ENCODE measurements around the gene KRTAP13-3.

Gene KRTAP13-3

GRCh38 chr21:30425826-30426225 lies at the start of gene KRTAP13-3:
TSS of gene KRTAP13-3 (minus strand) at chr21:30425926. CDS start at chr21:30425912, 14 bp downstream.
- DNase-seq, result no peak

GRCh38 chr21:30468900-30469714 lies 43.4 kb upstream of the KRTAP13-3 start:
- DNase-seq, result no peak

GRCh38 chr21:30463713-30464112 lies 38.0 kb upstream of the KRTAP13-3 start:
- no peak for DNase-seq

- DNase-seq, result no peak
These were observed 22.8 kb upstream of the KRTAP13-3 start for GRCh38 chr21:30448514-30448913.

- DNase-seq, result no peak
These were observed 21.3 kb upstream of the KRTAP13-3 start for GRCh38 chr21:30447056-30447455.

GRCh38 chr21:30444204-30444603 lies 18.5 kb upstream of the KRTAP13-3 start:
- no peak for DNase-seq

GRCh38 chr21:30443226-30443625 lies 17.5 kb upstream of the KRTAP13-3 start:
- DNase-seq, result no peak

GRCh38 chr21:30439975-30440374 lies 14.2 kb upstream of the KRTAP13-3 start, which contains the start of gene KRTAP15-1:
TSS of gene KRTAP15-1 (plus strand) at chr21:30440275. CDS start at chr21:30440328, 53 bp downstream.
- DNase-seq, result no peak

- no peak for DNase-seq
These were observed 11.4 kb upstream of the KRTAP13-3 start for GRCh38 chr21:30437010-30437565.

GRCh38 chr21:30434033-30434631 lies 8.4 kb upstream of the KRTAP13-3 start:
- DNase-seq, result no peak

GRCh38 chr21:30430170-30430655 lies 4.5 kb upstream of the KRTAP13-3 start, which contains the start of gene KRTAP13-4:
TSS of gene KRTAP13-4 (plus strand) at chr21:30430220. CDS start at chr21:30430276, 56 bp downstream.
- DNase-seq, result no peak

GRCh38 chr21:30426731-30427130 lies 1.0 kb upstream of the KRTAP13-3 start:
- DNase-seq, result no peak

- no peak for DNase-seq
These were observed 9.7 kb downstream of the KRTAP13-3 start for GRCh38 chr21:30415993-30416392.

GRCh38 chr21:30408782-30409494 lies 16.8 kb downstream of the KRTAP13-3 start:
- DNase-seq, result no peak

- no peak for DNase-seq
These were observed 30.0 kb downstream of the KRTAP13-3 start, which contains the start of gene KRTAP13-1 for GRCh38 chr21:30395731-30396130. TSS of gene KRTAP13-1 (plus strand) at chr21:30396031. CDS start at chr21:30396087, 56 bp downstream.

GRCh38 chr21:30391492-30392025 lies 34.2 kb downstream of the KRTAP13-3 start:
- DNase-seq, result no peak

- no peak for DNase-seq
These were observed 43.5 kb downstream of the KRTAP13-3 start for GRCh38 chr21:30382201-30382600.
